Hepatocyte (in vitro differentiated cells): ENCODE data around the gene PKM.

Experiments
- EZH2 ChIP-seq: fragments of 200-600 bp; sonication (generic); IDR thresholded peaks from 2 replicates; pipeline ENCODE4 v1.6.1; 2016; ENCODE audit warnings: antibody characterized with exemption, mild to moderate bottlenecking, borderline replicate concordance
- EZH2phosphoT487 ChIP-seq: fragments of 200-600 bp; sonication (generic); IDR thresholded peaks from one replicate; pipeline ENCODE4 v1.6.1; 2018; ENCODE audit warnings: antibody characterized with exemption, mild to moderate bottlenecking, low read depth, moderate library complexity; ENCODE audit not compliant: unreplicated experiment, severe bottlenecking
- TF ChIP-seq, protein P1 (sequence below): fragments of 200-600 bp; sonication (generic); IDR thresholded peaks from 2 replicates; pipeline ENCODE4 v1.5.1; 2016; ENCODE audit warnings: antibody characterized with exemption, mild to moderate bottlenecking; ENCODE audit not compliant: poor library complexity

DNA sequence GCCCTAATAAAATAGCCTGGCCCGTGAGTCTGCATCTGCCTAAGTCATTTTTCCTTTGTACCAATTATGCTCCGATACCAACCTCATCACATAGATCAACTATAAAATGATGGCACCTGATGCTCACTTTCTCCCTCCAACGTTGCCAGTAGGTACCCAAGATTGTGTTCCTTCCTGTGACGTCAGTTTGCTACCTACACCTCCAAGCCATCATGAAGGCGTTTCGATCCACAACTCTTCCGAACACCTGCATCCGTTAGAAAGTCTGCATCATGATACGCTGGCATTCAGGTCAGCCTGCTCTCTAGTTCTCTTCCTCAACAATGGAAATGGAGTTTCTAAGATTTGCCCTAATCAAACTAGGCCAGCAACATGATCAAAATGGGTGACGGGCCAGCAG is 7.7 kb downstream of the PKM start:
- TF ChIP-seq, protein P1, sequence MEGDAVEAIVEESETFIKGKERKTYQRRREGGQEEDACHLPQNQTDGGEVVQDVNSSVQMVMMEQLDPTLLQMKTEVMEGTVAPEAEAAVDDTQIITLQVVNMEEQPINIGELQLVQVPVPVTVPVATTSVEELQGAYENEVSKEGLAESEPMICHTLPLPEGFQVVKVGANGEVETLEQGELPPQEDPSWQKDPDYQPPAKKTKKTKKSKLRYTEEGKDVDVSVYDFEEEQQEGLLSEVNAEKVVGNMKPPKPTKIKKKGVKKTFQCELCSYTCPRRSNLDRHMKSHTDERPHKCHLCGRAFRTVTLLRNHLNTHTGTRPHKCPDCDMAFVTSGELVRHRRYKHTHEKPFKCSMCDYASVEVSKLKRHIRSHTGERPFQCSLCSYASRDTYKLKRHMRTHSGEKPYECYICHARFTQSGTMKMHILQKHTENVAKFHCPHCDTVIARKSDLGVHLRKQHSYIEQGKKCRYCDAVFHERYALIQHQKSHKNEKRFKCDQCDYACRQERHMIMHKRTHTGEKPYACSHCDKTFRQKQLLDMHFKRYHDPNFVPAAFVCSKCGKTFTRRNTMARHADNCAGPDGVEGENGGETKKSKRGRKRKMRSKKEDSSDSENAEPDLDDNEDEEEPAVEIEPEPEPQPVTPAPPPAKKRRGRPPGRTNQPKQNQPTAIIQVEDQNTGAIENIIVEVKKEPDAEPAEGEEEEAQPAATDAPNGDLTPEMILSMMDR = no peak
- no peak for TF ChIP-seq EZH2
- TF ChIP-seq EZH2phosphoT487 = no peak
